Peyer's patch (tissue), 4 donors: ENCODE data around the gene EFTUD2.

ENCODE experiments used
- CTCF ChIP-seq, 6 experiments: fragments of 450-650 bp in 4 of 6; fragments of 200-600 bp in 2 of 6; sonication (generic) in 1 of 6; IDR thresholded peaks; one replicate each; pipeline ENCODE4 v1.5.1; 2017 to 2019; ENCODE audit warnings: antibody characterized with exemption in 6 of 6, mild to moderate bottlenecking in 3 of 6, moderate library complexity in 1 of 6
- POLR2A ChIP-seq, 2 donors: fragments of 450-650 bp; IDR thresholded peaks; one replicate each; pipeline ENCODE4 v1.5.1; 2017; ENCODE audit warnings: antibody characterized with exemption in 2 of 2, mild to moderate bottlenecking in 2 of 2, moderate library complexity in 2 of 2

DNA sequence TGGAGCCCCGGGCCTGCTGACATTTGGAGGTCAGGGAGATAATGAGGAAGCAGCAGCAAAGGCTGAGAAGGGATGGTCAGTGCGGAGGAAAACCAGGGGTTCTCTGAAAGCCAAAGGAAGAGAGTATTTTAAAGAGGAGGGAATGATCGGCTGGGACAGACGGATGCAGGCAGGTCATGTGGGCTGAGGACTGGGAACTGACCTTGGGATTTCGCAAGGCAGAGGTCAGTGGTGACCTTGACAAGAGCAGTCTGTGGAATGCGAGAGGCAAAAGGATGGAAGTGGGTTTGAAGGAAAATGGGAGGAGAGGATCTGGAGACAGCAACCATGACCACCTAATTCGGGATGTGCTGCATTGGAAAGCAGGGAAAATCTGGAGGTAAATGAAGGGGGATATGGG lies 10.2 kb downstream of the EFTUD2 start:
- no peak for TF ChIP-seq CTCF (IDR thresholded peaks at IDR 0.05)
- no peak for TF ChIP-seq POLR2A (IDR thresholded peaks at IDR 0.05)
